Activated CD4-positive, alpha-beta T cell treated with anti-CD3 and anti-CD28 coated beads for 24 hours (primary cell): ENCODE results near the gene HTT.
"Not testable (repeated sequence)": the region's sequence is repeated elsewhere in the genome, so short reads cannot be mapped to it uniquely, and the experiment has no call there.

ENCODE experiments used
- DNase-seq, 2 donors: peaks; one replicate each; pipeline ENCODE4 v3.0.0-alpha.2; 2020; ENCODE audit warnings: low read depth in 2 of 2

Gene HTT

GRCh38 chr4:3082925-3083515 lies 8.5 kb downstream of the HTT start:
- DNase-seq, result no peak

- DNase-seq, result no peak
These were observed 9.3 kb downstream of the HTT start for GRCh38 chr4:3083732-3084131.

GRCh38 chr4:3085948-3086670 lies 11.6 kb downstream of the HTT start:
- no peak for DNase-seq

GRCh38 chr4:3087115-3087797 lies 12.8 kb downstream of the HTT start:
- no peak for DNase-seq

- DNase-seq, result no peak
These were observed 17.0 kb downstream of the HTT start for GRCh38 chr4:3091464-3091863.

GRCh38 chr4:3094701-3095100 lies 20.2 kb downstream of the HTT start:
- DNase-seq, result not testable (repeated sequence)

- no peak for DNase-seq
These were observed 21.7 kb downstream of the HTT start for GRCh38 chr4:3096202-3096601.

GRCh38 chr4:3098346-3098745 lies 23.9 kb downstream of the HTT start:
- DNase-seq, result no peak

- peak; percentile 88 to 89 for DNase-seq
These were observed 32.1 kb downstream of the HTT start for GRCh38 chr4:3106339-3107186.

GRCh38 chr4:3107271-3107670 lies 32.8 kb downstream of the HTT start:
- no peak for DNase-seq

GRCh38 chr4:3107691-3108121 lies 33.2 kb downstream of the HTT start:
- no peak for DNase-seq

- no peak for DNase-seq
These were observed 33.7 kb downstream of the HTT start for GRCh38 chr4:3108211-3108610.

GRCh38 chr4:3111461-3111860 lies 37.0 kb downstream of the HTT start:
- DNase-seq, result no peak

- DNase-seq, result no peak
These were observed 37.7 kb downstream of the HTT start for GRCh38 chr4:3112201-3112600.

- no peak for DNase-seq
These were observed 38.4 kb downstream of the HTT start for GRCh38 chr4:3112609-3113469.

GRCh38 chr4:3114377-3114776 lies 39.9 kb downstream of the HTT start:
- no peak for DNase-seq

- DNase-seq, result no peak
These were observed 41.3 kb downstream of the HTT start for GRCh38 chr4:3115637-3116270.

GRCh38 chr4:3116955-3117354 lies 42.5 kb downstream of the HTT start:
- no peak for DNase-seq

GRCh38 chr4:3118312-3118711 lies 43.8 kb downstream of the HTT start:
- DNase-seq, result no peak

GRCh38 chr4:3119464-3119863 lies 45.0 kb downstream of the HTT start:
- no peak for DNase-seq

GRCh38 chr4:3121110-3121509 lies 46.6 kb downstream of the HTT start:
- no peak for DNase-seq
